Activated CD4-positive, alpha-beta T cell treated with anti-CD3 and anti-CD28 coated beads, Interleukin-2, amount 10 ng/mL, durations not matched to agents 24 days and 14 days (primary cell): ENCODE measurements around the gene TKTL1. TPM values are rescaled to one million over a fixed set of nuclear protein-coding genes. Genes with fewer than 3 reads are reported as not detected.
A peak's percentile ranks its signal among the peaks of the same experiment; 100 is the strongest.
"Not testable (repeated sequence)": the region's sequence is repeated elsewhere in the genome, so short reads cannot be mapped to it uniquely, and the experiment has no call there.

ENCODE experiments used
- DNase-seq: peaks from one replicate; pipeline ENCODE4 v3.0.0; 2022
- H3K27ac Mint-ChIP-seq: one replicate; pipeline ENCODE4 v1.8.0; 2022; ENCODE audit warnings: mild to moderate bottlenecking, mixed read lengths
- H3K27me3 Mint-ChIP-seq: one replicate; pipeline ENCODE4 v1.8.0; 2022; ENCODE audit warnings: mixed read lengths
- H3K36me3 Mint-ChIP-seq: one replicate; pipeline ENCODE4 v1.8.0; 2022; ENCODE audit warnings: low read depth, mild to moderate bottlenecking, mixed read lengths
- H3K4me1 Mint-ChIP-seq: one replicate; pipeline ENCODE4 v1.8.0; 2021; ENCODE audit warnings: mixed read lengths
- H3K4me3 Mint-ChIP-seq: one replicate; pipeline ENCODE4 v1.8.0; 2022; ENCODE audit warnings: mild to moderate bottlenecking, moderate library complexity, mixed read lengths
- H3K9me3 Mint-ChIP-seq: one replicate; pipeline ENCODE4 v1.8.0; 2021; ENCODE audit warnings: mixed read lengths
- intact Hi-C: fragments of 100-400 bp; cut with micrococcal nuclease; formaldehyde crosslinking; loops from one replicate; pipeline ENCODE4 v1.15.1; 2023
- total RNA-seq: library from RNA; stranded (reverse); gene quantifications from 2 replicates; pipeline ENCODE4 v1.2.3, GENCODE V29; 2022

Gene TKTL1
- total RNA-seq, 1 donor from 2014 or later = not detected

GRCh38 chrX:154343620-154344019, 48.0 kb downstream of the TKTL1 start:
- H3K36me3 Mint-ChIP-seq, H3K4me3 Mint-ChIP-seq, H3K4me1 Mint-ChIP-seq, H3K9me3 Mint-ChIP-seq, H3K27me3 Mint-ChIP-seq, DNase-seq, intact Hi-C loops, H3K27ac Mint-ChIP-seq: not testable (repeated sequence)

- Mint-ChIP-seq H3K9me3 (no peaks in the 10 kb centered on the region), H3K4me3 (no peak overlapping the region), H3K27ac (peak overlapping the region; percentile 65), H3K4me1 (peaks cover 11% of the 10 kb centered on the region), H3K27me3 (no peaks in the 10 kb centered on the region), H3K36me3 (peaks cover 15% of the 10 kb centered on the region)
- intact Hi-C loops = no loop called here
- DNase-seq = no peak
These were observed 52.5 kb downstream of the TKTL1 start for GRCh38 chrX:154348114-154348531.

GRCh38 chrX:154348646-154349358, 53.2 kb downstream of the TKTL1 start:
- H3K4me3 Mint-ChIP-seq = no peak overlapping the region
- H3K4me1 Mint-ChIP-seq = peaks cover 13% of the 10 kb centered on the region

GRCh38 chrX:154349359-154349935, 53.9 kb downstream of the TKTL1 start:
- intact Hi-C loops = no loop called here
- no peaks in the 10 kb centered on the region for H3K9me3 Mint-ChIP-seq
- peaks cover 13% of the 10 kb centered on the region for H3K4me1 Mint-ChIP-seq
- DNase-seq = no peak
- H3K4me3 Mint-ChIP-seq = no peak overlapping the region
- H3K27me3 Mint-ChIP-seq = no peaks in the 10 kb centered on the region
- peaks cover 19% of the 10 kb centered on the region for H3K36me3 Mint-ChIP-seq
- no peak overlapping the region for H3K27ac Mint-ChIP-seq

More at GRCh38 chrX:154348646-154349358, 53.2 kb downstream of the TKTL1 start:
- Mint-ChIP-seq H3K27ac (peak overlapping the region; percentile 37), H3K9me3 (no peaks in the 10 kb centered on the region), H3K36me3 (peaks cover 17% of the 10 kb centered on the region), H3K27me3 (no peaks in the 10 kb centered on the region)
- DNase-seq = no peak
- intact Hi-C loops = no loop called here

GRCh38 chrX:154349979-154350378, 54.4 kb downstream of the TKTL1 start:
- H3K4me3 Mint-ChIP-seq = no peak overlapping the region
- H3K36me3 Mint-ChIP-seq = peaks cover 19% of the 10 kb centered on the region
- H3K4me1 Mint-ChIP-seq = peaks cover 13% of the 10 kb centered on the region
- H3K27ac Mint-ChIP-seq = no peak overlapping the region
- no peaks in the 10 kb centered on the region for H3K27me3 Mint-ChIP-seq
- DNase-seq = no peak
- intact Hi-C loops = no loop called here
- no peaks in the 10 kb centered on the region for H3K9me3 Mint-ChIP-seq

- DNase-seq = no peak
- H3K4me3 Mint-ChIP-seq = no peak overlapping the region
- no peaks in the 10 kb centered on the region for H3K27me3 Mint-ChIP-seq
- H3K9me3 Mint-ChIP-seq = no peaks in the 10 kb centered on the region
- intact Hi-C loops = no loop called here
- H3K27ac Mint-ChIP-seq = no peak overlapping the region
- H3K36me3 Mint-ChIP-seq = peaks cover 19% of the 10 kb centered on the region
- H3K4me1 Mint-ChIP-seq = peaks cover 13% of the 10 kb centered on the region
These were observed 55.0 kb downstream of the TKTL1 start for GRCh38 chrX:154350429-154351182.

GRCh38 chrX:154351183-154352011, 55.8 kb downstream of the TKTL1 start:
- H3K36me3 Mint-ChIP-seq = peaks cover 21% of the 10 kb centered on the region
- H3K4me1 Mint-ChIP-seq = peaks cover 16% of the 10 kb centered on the region
- H3K27ac Mint-ChIP-seq = peak overlapping the region; percentile 62
- no peak overlapping the region for H3K4me3 Mint-ChIP-seq
- DNase-seq = peak; percentile 63
- intact Hi-C loops = no loop called here
- H3K9me3 Mint-ChIP-seq = no peaks in the 10 kb centered on the region
- H3K27me3 Mint-ChIP-seq = no peaks in the 10 kb centered on the region

- no peak overlapping the region for H3K27ac Mint-ChIP-seq
- intact Hi-C loops = no loop called here
- no peaks in the 10 kb centered on the region for H3K27me3 Mint-ChIP-seq
These were observed 56.4 kb downstream of the TKTL1 start for GRCh38 chrX:154352012-154352401.

GRCh38 chrX:154352466-154352865, 56.9 kb downstream of the TKTL1 start:
- no peak for DNase-seq
- Mint-ChIP-seq H3K4me1 (peaks cover 11% of the 10 kb centered on the region), H3K4me3 (no peak overlapping the region), H3K9me3 (no peaks in the 10 kb centered on the region), H3K36me3 (peaks cover 21% of the 10 kb centered on the region), H3K27ac (no peak overlapping the region), H3K27me3 (no peaks in the 10 kb centered on the region)
- intact Hi-C loops = no loop called here

More at GRCh38 chrX:154352012-154352401, 56.4 kb downstream of the TKTL1 start:
- peaks cover 15% of the 10 kb centered on the region for H3K4me1 Mint-ChIP-seq
- no peaks in the 10 kb centered on the region for H3K9me3 Mint-ChIP-seq
- no peak for DNase-seq
- no peak overlapping the region for H3K4me3 Mint-ChIP-seq
- H3K36me3 Mint-ChIP-seq = peaks cover 23% of the 10 kb centered on the region

- peaks cover 7% of the 10 kb centered on the region for H3K4me1 Mint-ChIP-seq
- H3K4me3 Mint-ChIP-seq = no peak overlapping the region
- intact Hi-C loops = no loop called here
- H3K27me3 Mint-ChIP-seq = no peaks in the 10 kb centered on the region
- no peaks in the 10 kb centered on the region for H3K9me3 Mint-ChIP-seq
- peaks cover 25% of the 10 kb centered on the region for H3K36me3 Mint-ChIP-seq
- H3K27ac Mint-ChIP-seq = no peak overlapping the region
- DNase-seq = no peak
These were observed 57.7 kb downstream of the TKTL1 start for GRCh38 chrX:154353172-154353843.

- Mint-ChIP-seq H3K4me1 (peaks cover 10% of the 10 kb centered on the region), H3K36me3 (peaks cover 29% of the 10 kb centered on the region)
- DNase-seq = no peak
These were observed 58.4 kb downstream of the TKTL1 start for GRCh38 chrX:154354013-154354412.

GRCh38 chrX:154354516-154354915, 58.9 kb downstream of the TKTL1 start:
- Mint-ChIP-seq H3K4me3 (no peak overlapping the region), H3K27ac (no peak overlapping the region), H3K36me3 (peaks cover 29% of the 10 kb centered on the region), H3K27me3 (no peaks in the 10 kb centered on the region), H3K4me1 (peaks cover 10% of the 10 kb centered on the region), H3K9me3 (no peaks in the 10 kb centered on the region)
- DNase-seq = no peak
- intact Hi-C loops = no loop called here

More at GRCh38 chrX:154354013-154354412, 58.4 kb downstream of the TKTL1 start:
- Mint-ChIP-seq H3K9me3 (no peaks in the 10 kb centered on the region), H3K27ac (no peak overlapping the region), H3K27me3 (no peaks in the 10 kb centered on the region), H3K4me3 (no peak overlapping the region)
- intact Hi-C loops = no loop called here

- intact Hi-C loops = no loop called here
- Mint-ChIP-seq H3K27me3 (no peaks in the 10 kb centered on the region), H3K9me3 (no peaks in the 10 kb centered on the region), H3K36me3 (peaks cover 31% of the 10 kb centered on the region), H3K4me1 (peaks cover 10% of the 10 kb centered on the region), H3K27ac (no peak overlapping the region), H3K4me3 (no peak overlapping the region)
- DNase-seq = no peak
These were observed 59.6 kb downstream of the TKTL1 start for GRCh38 chrX:154355094-154355775.
